Measurements from ENCODE around the gene EPB41L4B. TPM values are rescaled to one million over a fixed set of nuclear protein-coding genes. Genes with fewer than 3 reads are reported as not detected.
"Not testable (repeated sequence)": the region's sequence is repeated elsewhere in the genome, so short reads cannot be mapped to it uniquely, and the experiment has no call there.

EPB41L4B gene
- total and polyA plus RNA-seq, 2 donors = 0.71 to 4.2 TPM

DNA sequence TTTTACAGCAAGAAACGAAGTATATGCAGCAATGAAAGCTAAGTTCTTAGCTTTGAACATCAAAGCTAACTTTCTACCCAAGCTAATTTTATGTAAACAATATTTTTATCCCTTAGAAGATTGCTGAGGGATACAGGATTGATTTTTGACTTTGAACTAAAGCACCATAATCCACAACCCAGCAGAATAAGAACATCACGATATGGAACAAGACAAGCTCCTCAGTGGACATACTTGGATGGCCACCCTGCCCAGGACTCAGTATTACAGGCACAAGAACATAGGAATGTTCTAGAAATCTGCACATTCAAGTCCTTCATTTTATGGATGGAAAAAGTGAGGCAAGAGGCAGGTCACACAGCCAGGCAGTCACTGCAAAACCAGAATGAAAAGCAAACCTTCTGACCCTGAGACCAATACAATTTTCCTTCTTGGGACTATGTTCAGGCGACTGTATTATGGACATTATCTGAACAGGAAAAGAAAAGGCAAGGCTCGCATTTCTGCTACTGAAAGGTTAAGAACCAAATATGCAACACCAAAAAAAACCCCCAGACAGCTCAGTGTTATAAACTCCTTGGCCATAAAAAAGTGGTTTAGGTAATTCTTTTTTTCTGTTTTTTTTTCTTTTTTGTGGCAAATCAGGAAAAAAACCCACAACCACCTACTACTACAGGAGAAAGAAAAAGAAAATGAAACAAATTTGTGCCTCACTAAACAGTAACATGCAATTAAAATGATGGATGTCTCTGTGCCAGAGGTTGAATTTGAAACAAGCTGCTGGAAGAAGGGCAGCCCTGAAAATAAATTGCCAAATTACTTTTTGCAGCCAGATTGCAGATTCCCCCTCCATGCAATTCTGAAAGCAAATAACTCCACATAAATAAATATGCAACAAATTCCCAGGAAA, 25.4 kb downstream of the EPB41L4B start:
- H3K9me3 ChIP-seq (ENCODE audit: control insufficient read depth in 2 of 2, insufficient read depth in 1 of 2, low read length in 1 of 2) = no peaks in the 10 kb centered on the region
- 64% methylated on average over 4 of the region's 4 CpGs for WGBS

GRCh38 chr9:109290385-109290784, 30.5 kb downstream of the EPB41L4B start:
- H3K27me3 ChIP-seq (ENCODE audit: control insufficient read depth in 2 of 2, insufficient read depth in 1 of 2, low read length in 1 of 2) = no peaks in the 10 kb centered on the region
- H3K36me3 ChIP-seq (ENCODE audit: control insufficient read depth in 2 of 2, insufficient read depth in 2 of 2, low read length in 1 of 2) = no peaks in the 10 kb centered on the region
- no peaks in the 10 kb centered on the region for H3K4me1 ChIP-seq (ENCODE audit: control insufficient read depth in 2 of 2, insufficient read depth in 2 of 2, low read length in 2 of 2)
- no peak for DNase-seq (ENCODE audit: low read depth in 6 of 9, low spot score in 9 of 9)
- H3K4me3 ChIP-seq (ENCODE audit: low read length in 2 of 2) = no peak overlapping the region
- no peak overlapping the region for H3K27ac ChIP-seq (ENCODE audit: low read depth in 1 of 2, low read length in 1 of 2)
- H3K9me3 ChIP-seq (ENCODE audit: control insufficient read depth in 2 of 2, insufficient read depth in 1 of 2, low read length in 1 of 2) = no peaks in the 10 kb centered on the region

More for the DNA sequence above, 25.4 kb downstream of the EPB41L4B start:
- Histone ChIP-seq H3K4me1 (ENCODE audit: control insufficient read depth in 2 of 2, insufficient read depth in 2 of 2, low read length in 2 of 2) (no peaks in the 10 kb centered on the region), H3K27ac (ENCODE audit: low read depth in 1 of 2, low read length in 1 of 2) (no peak overlapping the region), H3K27me3 (ENCODE audit: control insufficient read depth in 2 of 2, insufficient read depth in 1 of 2, low read length in 1 of 2) (no peaks in the 10 kb centered on the region), H3K4me3 (ENCODE audit: low read length in 2 of 2) (no peak overlapping the region), H3K36me3 (ENCODE audit: control insufficient read depth in 2 of 2, insufficient read depth in 2 of 2, low read length in 1 of 2) (no peaks in the 10 kb centered on the region)
- DNase-seq (ENCODE audit: low read depth in 6 of 9, low spot score in 9 of 9) = no peak

DNA sequence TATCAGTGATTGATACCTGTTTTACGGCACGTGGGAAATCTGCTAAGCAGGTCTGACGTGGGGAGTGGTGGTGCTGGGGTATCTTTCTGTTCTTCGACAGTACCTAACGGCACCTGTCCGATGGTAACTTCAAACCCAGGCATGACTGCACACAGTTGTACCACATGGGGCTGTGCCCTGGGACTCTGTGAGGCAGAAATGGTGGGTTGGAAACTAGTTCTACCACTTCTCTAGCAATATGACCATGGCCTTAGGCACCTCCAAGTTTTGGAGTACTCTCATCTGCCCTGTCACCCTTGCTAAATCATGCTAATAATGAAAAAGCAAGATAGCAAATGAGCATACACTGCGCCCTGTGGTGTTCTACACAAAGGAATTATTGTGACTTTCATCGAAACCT, 30.9 kb downstream of the EPB41L4B start:
- 94% methylated on average over 8 of the region's 8 CpGs for WGBS
- H3K27me3 ChIP-seq (ENCODE audit: control insufficient read depth in 2 of 2, insufficient read depth in 1 of 2, low read length in 1 of 2) = no peaks in the 10 kb centered on the region
- DNase-seq (ENCODE audit: low read depth in 6 of 9, low spot score in 9 of 9) = no peak
- H3K27ac ChIP-seq (ENCODE audit: low read depth in 1 of 2, low read length in 1 of 2) = no peak overlapping the region
- no peak overlapping the region for H3K4me3 ChIP-seq (ENCODE audit: low read length in 2 of 2)
- no peaks in the 10 kb centered on the region for H3K36me3 ChIP-seq (ENCODE audit: control insufficient read depth in 2 of 2, insufficient read depth in 2 of 2, low read length in 1 of 2)
- no peaks in the 10 kb centered on the region for H3K9me3 ChIP-seq (ENCODE audit: control insufficient read depth in 2 of 2, insufficient read depth in 1 of 2, low read length in 1 of 2)
- no peaks in the 10 kb centered on the region for H3K4me1 ChIP-seq (ENCODE audit: control insufficient read depth in 2 of 2, insufficient read depth in 2 of 2, low read length in 2 of 2)

- Histone ChIP-seq H3K36me3 (ENCODE audit: control insufficient read depth in 2 of 2, insufficient read depth in 2 of 2, low read length in 1 of 2) (no peaks in the 10 kb centered on the region), H3K4me3 (ENCODE audit: low read length in 2 of 2) (no peak overlapping the region), H3K4me1 (ENCODE audit: control insufficient read depth in 2 of 2, insufficient read depth in 2 of 2, low read length in 2 of 2) (no peaks in the 10 kb centered on the region), H3K27ac (ENCODE audit: low read depth in 1 of 2, low read length in 1 of 2) (no peak overlapping the region), H3K27me3 (ENCODE audit: control insufficient read depth in 2 of 2, insufficient read depth in 1 of 2, low read length in 1 of 2) (no peaks in the 10 kb centered on the region), H3K9me3 (ENCODE audit: control insufficient read depth in 2 of 2, insufficient read depth in 1 of 2, low read length in 1 of 2) (no peaks in the 10 kb centered on the region)
- WGBS = 89% methylated on average over 5 of the region's 5 CpGs
- DNase-seq (ENCODE audit: low read depth in 6 of 9, low spot score in 9 of 9) = no peak
Measured at GRCh38 chr9:109289186-109289585, 31.7 kb downstream of the EPB41L4B start.

DNA sequence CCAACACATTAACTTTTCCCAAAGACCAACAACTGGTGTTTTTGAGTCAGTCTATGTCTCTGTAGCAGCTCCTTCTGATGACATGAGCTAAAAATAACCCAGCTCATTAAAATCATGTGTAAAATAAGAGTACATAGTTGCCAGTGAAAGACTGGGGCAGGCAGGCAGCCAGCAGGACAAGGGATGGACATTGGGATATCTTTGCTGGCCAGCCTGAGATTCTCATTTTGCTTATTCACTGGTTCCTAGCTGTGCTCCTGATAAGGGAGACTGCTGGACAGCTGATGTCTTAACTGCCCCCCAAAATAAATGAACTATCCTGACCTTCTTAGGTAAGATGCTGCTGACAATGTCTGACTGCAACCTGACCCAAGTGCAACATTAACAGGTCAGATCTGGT, 33.9 kb downstream of the EPB41L4B start:
- Histone ChIP-seq H3K9me3 (ENCODE audit: control insufficient read depth in 2 of 2, insufficient read depth in 1 of 2, low read length in 1 of 2) (no peaks in the 10 kb centered on the region), H3K36me3 (ENCODE audit: control insufficient read depth in 2 of 2, insufficient read depth in 2 of 2, low read length in 1 of 2) (no peaks in the 10 kb centered on the region), H3K27me3 (ENCODE audit: control insufficient read depth in 2 of 2, insufficient read depth in 1 of 2, low read length in 1 of 2) (no peaks in the 10 kb centered on the region), H3K27ac (ENCODE audit: low read depth in 1 of 2, low read length in 1 of 2) (no peak overlapping the region), H3K4me1 (ENCODE audit: control insufficient read depth in 2 of 2, insufficient read depth in 2 of 2, low read length in 2 of 2) (no peaks in the 10 kb centered on the region), H3K4me3 (ENCODE audit: low read length in 2 of 2) (no peak overlapping the region)
- no peak for DNase-seq (ENCODE audit: low read depth in 6 of 9, low spot score in 9 of 9)

GRCh38 chr9:109286571-109286977, 34.3 kb downstream of the EPB41L4B start:
- no peaks in the 10 kb centered on the region for H3K36me3 ChIP-seq (ENCODE audit: control insufficient read depth in 2 of 2, insufficient read depth in 2 of 2, low read length in 1 of 2)
- 66% methylated on average over 4 of the region's 4 CpGs for WGBS
- DNase-seq (ENCODE audit: low read depth in 6 of 9, low spot score in 9 of 9) = no peak
- no peaks in the 10 kb centered on the region for H3K4me1 ChIP-seq (ENCODE audit: control insufficient read depth in 2 of 2, insufficient read depth in 2 of 2, low read length in 2 of 2)
- H3K27me3 ChIP-seq (ENCODE audit: control insufficient read depth in 2 of 2, insufficient read depth in 1 of 2, low read length in 1 of 2) = no peaks in the 10 kb centered on the region
- no peak overlapping the region for H3K4me3 ChIP-seq (ENCODE audit: low read length in 2 of 2)
- no peaks in the 10 kb centered on the region for H3K9me3 ChIP-seq (ENCODE audit: control insufficient read depth in 2 of 2, insufficient read depth in 1 of 2, low read length in 1 of 2)
- H3K27ac ChIP-seq (ENCODE audit: low read depth in 1 of 2, low read length in 1 of 2) = no peak overlapping the region

- 91% methylated on average over 2 of the region's 2 CpGs for WGBS
- not testable (repeated sequence) for H3K9me3 ChIP-seq (ENCODE audit: control insufficient read depth in 2 of 2, insufficient read depth in 1 of 2, low read length in 1 of 2); H3K27me3 ChIP-seq (ENCODE audit: control insufficient read depth in 2 of 2, insufficient read depth in 1 of 2, low read length in 1 of 2); H3K4me3 ChIP-seq (ENCODE audit: low read length in 2 of 2); H3K4me1 ChIP-seq (ENCODE audit: control insufficient read depth in 2 of 2, insufficient read depth in 2 of 2, low read length in 2 of 2); H3K36me3 ChIP-seq (ENCODE audit: control insufficient read depth in 2 of 2, insufficient read depth in 2 of 2, low read length in 1 of 2); H3K27ac ChIP-seq (ENCODE audit: low read depth in 1 of 2, low read length in 1 of 2); DNase-seq (ENCODE audit: low read depth in 6 of 9, low spot score in 9 of 9)
Measured at GRCh38 chr9:109283672-109284071, 37.2 kb downstream of the EPB41L4B start.

- Histone ChIP-seq H3K9me3 (ENCODE audit: control insufficient read depth in 2 of 2, insufficient read depth in 1 of 2, low read length in 1 of 2) (no peaks in the 10 kb centered on the region), H3K4me1 (ENCODE audit: control insufficient read depth in 2 of 2, insufficient read depth in 2 of 2, low read length in 2 of 2) (no peaks in the 10 kb centered on the region), H3K36me3 (ENCODE audit: control insufficient read depth in 2 of 2, insufficient read depth in 2 of 2, low read length in 1 of 2) (no peaks in the 10 kb centered on the region), H3K27me3 (ENCODE audit: control insufficient read depth in 2 of 2, insufficient read depth in 1 of 2, low read length in 1 of 2) (no peaks in the 10 kb centered on the region), H3K4me3 (ENCODE audit: low read length in 2 of 2) (no peak overlapping the region), H3K27ac (ENCODE audit: low read depth in 1 of 2, low read length in 1 of 2) (no peak overlapping the region)
- 88% methylated on average over 3 of the region's 3 CpGs for WGBS
- DNase-seq (ENCODE audit: low read depth in 6 of 9, low spot score in 9 of 9) = no peak
Measured at GRCh38 chr9:109283012-109283411, 37.8 kb downstream of the EPB41L4B start.

DNA sequence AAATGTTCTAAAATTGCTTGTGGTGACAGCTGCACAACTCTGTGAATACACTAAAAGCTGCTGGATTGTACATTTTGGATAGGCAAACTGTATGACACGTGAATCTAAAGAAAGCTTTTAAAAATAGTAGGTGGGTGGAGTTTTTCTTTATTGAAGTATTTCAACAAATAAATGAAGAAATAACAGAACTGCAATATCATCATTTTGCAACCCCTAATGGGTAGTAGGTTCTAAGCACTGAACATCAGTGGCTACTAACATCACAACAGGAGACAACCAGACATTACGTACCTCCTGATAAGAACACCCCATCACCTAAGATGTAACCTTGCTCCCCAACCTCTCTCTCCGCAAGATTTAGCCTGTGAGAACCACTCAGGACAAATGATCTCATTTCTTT, 38.6 kb downstream of the EPB41L4B start:
- Histone ChIP-seq H3K27me3 (ENCODE audit: control insufficient read depth in 2 of 2, insufficient read depth in 1 of 2, low read length in 1 of 2) (peaks cover 0 to 2% of the 10 kb centered on the region in 2 donors), H3K4me1 (ENCODE audit: control insufficient read depth in 2 of 2, insufficient read depth in 2 of 2, low read length in 2 of 2) (no peaks in the 10 kb centered on the region), H3K27ac (ENCODE audit: low read depth in 1 of 2, low read length in 1 of 2) (no peak overlapping the region), H3K4me3 (ENCODE audit: low read length in 2 of 2) (no peak overlapping the region), H3K36me3 (ENCODE audit: control insufficient read depth in 2 of 2, insufficient read depth in 2 of 2, low read length in 1 of 2) (no peaks in the 10 kb centered on the region), H3K9me3 (ENCODE audit: control insufficient read depth in 2 of 2, insufficient read depth in 1 of 2, low read length in 1 of 2) (peaks cover 0 to 3% of the 10 kb centered on the region in 2 donors)
- no peak for DNase-seq (ENCODE audit: low read depth in 6 of 9, low spot score in 9 of 9)
- 95% methylated on average over 3 of the region's 3 CpGs for WGBS

Data from thymus (tissue), 11 donors.